GM20431 (cell line): ENCODE results near the gene ATP5F1D.

Experiments used
- in situ Hi-C: fragments of 300-500 bp; cut with MseI, MboI; formaldehyde crosslinking; loops from one replicate; pipeline ENCODE4 v1.15.0; 2020; ENCODE audit warnings: low sequenced_read_pairs; ENCODE audit not compliant: unreplicated experiment

ATP5F1D gene

GRCh38 chr19:1288833-1289685, 47.5 kb downstream of the ATP5F1D start:
- in situ Hi-C loops: loop anchor here (25.0 kb wide), 1 partner anchor 98 kb away; the partner anchor contains the start of gene NDUFS7

- in situ Hi-C loops: loop anchor here (25.0 kb wide), 1 partner anchor 98 kb away; the partner anchor contains the start of gene NDUFS7
Measured at GRCh38 chr19:1289686-1290025, 48.1 kb downstream of the ATP5F1D start.

GRCh38 chr19:1290196-1290702, 48.7 kb downstream of the ATP5F1D start:
- in situ Hi-C loops: loop anchor here (25.0 kb wide), 1 partner anchor 97 kb away; the partner anchor contains the start of gene NDUFS7

GRCh38 chr19:1290703-1291651, 49.4 kb downstream of the ATP5F1D start:
- in situ Hi-C loops: loop anchor here (25.0 kb wide), 1 partner anchor 96 kb away; the partner anchor contains the start of gene NDUFS7

GRCh38 chr19:1291761-1292418, 50.3 kb downstream of the ATP5F1D start:
- in situ Hi-C loops: loop anchor here (25.0 kb wide), 1 partner anchor 95 kb away; the partner anchor contains the start of gene NDUFS7

- in situ Hi-C loops: loop anchor here (25.0 kb wide), 1 partner anchor 95 kb away; the partner anchor contains the start of gene NDUFS7
Measured at GRCh38 chr19:1292419-1293151, 51.0 kb downstream of the ATP5F1D start.

- in situ Hi-C loops: loop anchor here (25.0 kb wide), 1 partner anchor 93 kb away; the partner anchor contains the start of gene NDUFS7
Measured at GRCh38 chr19:1293782-1294604, 52.4 kb downstream of the ATP5F1D start.
